HepG2 (cell line): ENCODE measurements around the gene DLAT. TPM values are rescaled to one million over a fixed set of nuclear protein-coding genes. Genes with fewer than 3 reads are reported as not detected.

Experiments
- AKNA ChIP-seq: sonication (generic); formaldehyde crosslinking; IDR thresholded peaks from 2 replicates; pipeline ENCODE4 v1.4.0; 2020; ENCODE audit warnings: missing genetic modification reagents, borderline replicate concordance
- CBFB ChIP-seq: sonication (generic); formaldehyde crosslinking; IDR thresholded peaks from 2 replicates; pipeline ENCODE4 v1.4.0; 2020; ENCODE audit warnings: missing genetic modification reagents
- CCAR2 ChIP-seq: fragments of 200-400 bp; formaldehyde crosslinking; optimal IDR thresholded peaks from 2 replicates; pipeline ENCODE3; 2018; ENCODE audit warnings: low read depth, mild to moderate bottlenecking, low read length, moderate library complexity
- CHD2 ChIP-seq: IDR thresholded peaks from 2 replicates; pipeline ENCODE4 v1.6.1; 2011; ENCODE audit warnings: low read depth, low read length, improper control_type of control experiment
- DNMT1 ChIP-seq: sonication (generic); formaldehyde crosslinking; IDR thresholded peaks from 2 replicates; pipeline ENCODE4 v1.5.1; 2020; ENCODE audit warnings: mild to moderate bottlenecking, missing genetic modification reagents
- FOXA3 ChIP-seq: IDR thresholded peaks from 2 replicates; pipeline ENCODE4 v1.6.1; 2016; ENCODE audit warnings: missing genetic modification reagents, missing compliant biosample characterization
- GABPB1 ChIP-seq: IDR thresholded peaks from 2 replicates; pipeline ENCODE4 v1.6.1; 2016; ENCODE audit warnings: mild to moderate bottlenecking, missing genetic modification reagents, moderate library complexity, missing compliant biosample characterization
- GLI4 ChIP-seq: sonication (generic); formaldehyde crosslinking; IDR thresholded peaks from 2 replicates; pipeline ENCODE4 v1.5.1; 2020; ENCODE audit warnings: missing genetic modification reagents, mild to moderate bottlenecking, moderate library complexity, borderline replicate concordance
- HDAC1 ChIP-seq: sonication (generic); formaldehyde crosslinking; IDR thresholded peaks from 2 replicates; pipeline ENCODE4 v1.5.1; 2020; ENCODE audit warnings: mild to moderate bottlenecking, missing genetic modification reagents
- KDM3A ChIP-seq: IDR thresholded peaks from 2 replicates; pipeline ENCODE4 v1.6.1; 2018; ENCODE audit warnings: low read depth, missing compliant biosample characterization
- MYC ChIP-seq: sonication (generic); formaldehyde crosslinking; IDR thresholded peaks from 2 replicates; pipeline ENCODE4 v1.9.0; 2021; ENCODE audit warnings: missing genetic modification reagents, borderline replicate concordance
- NR2F1 ChIP-seq, 2 experiments: fragments of 450-650 bp in 1 of 2; formaldehyde crosslinking in 1 of 2; IDR thresholded peaks; 2 replicates each; pipeline versions ENCODE4 v1.5.0 to v1.6.1; 2016 to 2020; ENCODE audit warnings: mild to moderate bottlenecking in 1 of 2, missing compliant biosample characterization in 1 of 2, missing genetic modification reagents in 1 of 2, moderate library complexity in 1 of 2
- RARA ChIP-seq: IDR thresholded peaks from 2 replicates; pipeline ENCODE4 v1.6.1; 2016; ENCODE audit warnings: missing genetic modification reagents, missing compliant biosample characterization
- RXRB ChIP-seq: IDR thresholded peaks from 2 replicates; pipeline ENCODE4 v1.6.1; 2016; ENCODE audit warnings: borderline replicate concordance, missing genetic modification reagents, missing compliant biosample characterization
- SALL2 ChIP-seq: sonication (generic); formaldehyde crosslinking; IDR thresholded peaks from 2 replicates; pipeline ENCODE4 v1.8.1; 2023; ENCODE audit warnings: mild to moderate bottlenecking, missing genetic modification reagents, inconsistent platforms
- SAP130 ChIP-seq: IDR thresholded peaks from 2 replicates; pipeline ENCODE4 v1.6.1; 2016; ENCODE audit warnings: low read depth
- SIN3B ChIP-seq: fragments of 150-350 bp; IDR thresholded peaks from 2 replicates; pipeline ENCODE4 v1.6.1; 2014; ENCODE audit warnings: low read length
- SNAPC2 ChIP-seq: sonication (generic); formaldehyde crosslinking; IDR thresholded peaks from 2 replicates; pipeline ENCODE4 v1.8.1; 2022; ENCODE audit warnings: mild to moderate bottlenecking, missing genetic modification reagents
- SUZ12 ChIP-seq: fragments of 150-350 bp; IDR thresholded peaks from 2 replicates; pipeline ENCODE4 v1.6.1; 2014; ENCODE audit warnings: low read depth, low read length
- ZFP90 ChIP-seq: sonication (generic); formaldehyde crosslinking; IDR thresholded peaks from 2 replicates; pipeline ENCODE4 v1.8.0; 2022; ENCODE audit warnings: missing genetic modification reagents, mild to moderate bottlenecking, inconsistent platforms, borderline replicate concordance
- ZGPAT ChIP-seq: IDR thresholded peaks from 2 replicates; pipeline ENCODE4 v1.6.1; 2016; ENCODE audit warnings: mild to moderate bottlenecking
- ZNF138 ChIP-seq: sonication (generic); formaldehyde crosslinking; IDR thresholded peaks from 2 replicates; pipeline ENCODE4 v1.5.0; 2020; ENCODE audit warnings: mild to moderate bottlenecking, low read depth, missing genetic modification reagents
- ZNF614 ChIP-seq: IDR thresholded peaks from 2 replicates; pipeline ENCODE4 v1.6.1; 2018; ENCODE audit warnings: missing biosample characterization, missing genetic modification reagents, inconsistent platforms, borderline replicate concordance
- ZNF674 ChIP-seq: sonication (generic); formaldehyde crosslinking; IDR thresholded peaks from 2 replicates; pipeline ENCODE4 v1.5.0; 2020; ENCODE audit warnings: low read depth, mild to moderate bottlenecking, missing genetic modification reagents
- ZNF891 ChIP-seq: sonication (generic); formaldehyde crosslinking; IDR thresholded peaks from 2 replicates; pipeline ENCODE4 v1.5.0; 2020; ENCODE audit warnings: mild to moderate bottlenecking, missing genetic modification reagents
- polyA plus RNA-seq, 8 experiments: library from polyadenylated mRNA; depleted of rRNA in 3 of 8; stranded (reverse) in 7 of 8; unstranded in 1 of 8; fragments of >200 nt; fragmentation: Illumina TruSeq in 4 of 8; extraction: Trizol in 4 of 8; gene quantifications; 2 replicates each; pipeline versions ENCODE4 v1.2.1 to v1.2.3, GENCODE V29; 2011 to 2016; ENCODE audit warnings: low read depth in 4 of 8, missing spikeins in 1 of 8, mixed read lengths in 1 of 8; ENCODE audit not compliant: insufficient read depth in 1 of 8
- total RNA-seq, 5 experiments: library from RNA; depleted of rRNA; stranded (reverse); fragments of >200 nt; fragmentation: Illumina TruSeq; extraction: Trizol; gene quantifications; 2 replicates each; pipeline ENCODE4 v1.2.3, GENCODE V29; 2016; ENCODE audit warnings: low read depth in 1 of 5

DLAT gene
- total and polyA plus RNA-seq, 2 of the 13 experiments (the other 11 are each of a cell fraction or from before 2014, with no cell fraction given): 26.4 to 62.2 TPM

GRCh38 chr11:112086422-112087191 lies 61.4 kb downstream of the DLAT start, which contains the start of the genes SDHD and TIMM8B (continued):
- TF ChIP-seq GLI4 (CRISPR knock-in tag) (no peak), HDAC1 (CRISPR knock-in tag) (peak; percentile 85), ZNF138 (CRISPR knock-in tag) (0 out of 2 replicates have a peak, but pooled peaks have one; percentile 14), SIN3B (peak; percentile 81), CHD2 (no peak), FOXA3 (CRISPR knock-in tag) (peak; percentile 81), ZNF614 (0 out of 2 replicates have a peak, but pooled peaks have one; percentile 33), CBFB (CRISPR knock-in tag) (peak; percentile 58; the same call in 1 of the 2 replicates), KDM3A (peak; percentile 70; the same call in 1 of the 2 replicates), SALL2 (CRISPR knock-in tag) (peak; percentile 52; the same call in 1 of the 2 replicates), CCAR2 (no peak), SNAPC2 (CRISPR knock-in tag) (no peak), RXRB (CRISPR knock-in tag) (peak; percentile 53; the same call in 1 of the 2 replicates), MYC (CRISPR knock-in tag) (peak; percentile 76; the same call in 1 of the 2 replicates), ZNF891 (CRISPR knock-in tag) (0 out of 2 replicates have a peak, but pooled peaks have one; percentile 62), RARA (CRISPR knock-in tag) (peak; percentile 24; the same call in 1 of the 2 replicates), DNMT1 (CRISPR knock-in tag) (peak; percentile 91; the same call in 1 of the 2 replicates), ZFP90 (CRISPR knock-in tag) (no peak), SUZ12 (no peak), NR2F1 (CRISPR knock-in tag; IDR thresholded peaks at IDR 0.05) (no peak), ZGPAT (peak; percentile 76), ZNF674 (CRISPR knock-in tag) (no peak), SAP130 (CRISPR knock-in tag) (peak; percentile 97), AKNA (CRISPR knock-in tag) (no peak), GABPB1 (CRISPR knock-in tag) (peak; percentile 100)
